Liver (tissue), 9 donors: ENCODE data around the gene CD180. TPM values are rescaled to one million over a fixed set of nuclear protein-coding genes. Genes with fewer than 3 reads are reported as not detected.

Experiments used
- DNase-seq: peaks from one replicate; pipeline ENCODE4 v3.0.0-alpha.2; 2017; ENCODE audit warnings: low spot score
- H3K27ac ChIP-seq, 2 donors: one replicate each; pipeline ENCODE4 v1.7.0; 2013; ENCODE audit warnings: inconsistent platforms in 2 of 2, low read length in 2 of 2, control low read depth in 1 of 2, low read depth in 1 of 2, mild to moderate bottlenecking in 1 of 2
- H3K27me3 ChIP-seq, 4 donors: one replicate each; pipeline versions ENCODE4 v1.6.1 to v1.7.0; 2013; ENCODE audit warnings: low read length in 3 of 4, inconsistent platforms in 1 of 4, mild to moderate bottlenecking in 1 of 4, moderate library complexity in 1 of 4; ENCODE audit not compliant: control insufficient read depth in 4 of 4, insufficient read depth in 4 of 4
- H3K36me3 ChIP-seq, 4 donors: one replicate each; pipeline versions ENCODE4 v1.6.1 to v1.7.0; 2013; ENCODE audit warnings: low read length in 3 of 4, mild to moderate bottlenecking in 3 of 4, low read depth in 1 of 4, moderate library complexity in 1 of 4; ENCODE audit not compliant: control insufficient read depth in 4 of 4, insufficient read depth in 3 of 4
- H3K4me1 ChIP-seq, 4 donors: one replicate each; pipeline versions ENCODE4 v1.6.1 to v1.7.0; 2013; ENCODE audit warnings: low read length in 3 of 4, mild to moderate bottlenecking in 3 of 4, moderate library complexity in 1 of 4; ENCODE audit not compliant: control insufficient read depth in 4 of 4, insufficient read depth in 4 of 4
- H3K4me3 ChIP-seq, 3 donors: one replicate each; pipeline versions ENCODE4 v1.6.1 to v1.7.0; 2013; ENCODE audit warnings: low read length in 3 of 3, control low read depth in 1 of 3, low read depth in 1 of 3, mild to moderate bottlenecking in 1 of 3
- H3K9ac ChIP-seq, 2 donors: one replicate each; pipeline ENCODE4 v1.7.0; 2013; ENCODE audit warnings: low read length in 2 of 2, mild to moderate bottlenecking in 2 of 2, moderate library complexity in 2 of 2, control low read depth in 1 of 2, low read depth in 1 of 2
- H3K9me3 ChIP-seq, 4 donors: one replicate each; pipeline versions ENCODE4 v1.6.1 to v1.7.0; 2013; ENCODE audit warnings: low read length in 3 of 4; ENCODE audit not compliant: control insufficient read depth in 4 of 4
- ATF3 ChIP-seq: IDR thresholded peaks from 2 replicates; pipeline ENCODE4 v1.6.1; 2016; ENCODE audit warnings: antibody characterized with exemption
- EGR1 ChIP-seq, 2 donors: IDR thresholded peaks; 2 replicates each; pipeline ENCODE4 v1.6.1; 2016 to 2018; ENCODE audit warnings: antibody characterized with exemption in 2 of 2, low read depth in 2 of 2
- FOXA2 ChIP-seq: IDR thresholded peaks from 2 replicates; pipeline ENCODE4 v1.6.1; 2016; ENCODE audit warnings: antibody characterized with exemption
- GABPA ChIP-seq, 2 donors: IDR thresholded peaks in 1 of 2; conservative IDR thresholded peaks in 1 of 2; 2 replicates each; pipeline ENCODE4 v1.6.1; 2016; ENCODE audit warnings: antibody characterized with exemption in 2 of 2, mild to moderate bottlenecking in 1 of 2, moderate library complexity in 1 of 2
- HNF4A ChIP-seq, 2 donors: conservative IDR thresholded peaks; 2 replicates each; pipeline ENCODE4 v1.6.1; 2016; ENCODE audit warnings: antibody characterized with exemption in 2 of 2, mild to moderate bottlenecking in 2 of 2
- HNF4G ChIP-seq: IDR thresholded peaks from 2 replicates; pipeline ENCODE4 v1.6.1; 2016; ENCODE audit warnings: antibody characterized with exemption
- JUND ChIP-seq, 2 donors: IDR thresholded peaks; 2 replicates each; pipeline ENCODE4 v1.6.1; 2016; ENCODE audit warnings: antibody characterized with exemption in 2 of 2
- MAX ChIP-seq: IDR thresholded peaks from 2 replicates; pipeline ENCODE4 v1.6.1; 2016; ENCODE audit warnings: antibody characterized with exemption
- NR2F2 ChIP-seq: IDR thresholded peaks from 2 replicates; pipeline ENCODE4 v1.6.1; 2016; ENCODE audit warnings: antibody characterized with exemption
- RAD21 ChIP-seq, 2 donors: IDR thresholded peaks; 2 replicates each; pipeline ENCODE4 v1.6.1; 2016; ENCODE audit warnings: antibody characterized with exemption in 2 of 2, mild to moderate bottlenecking in 2 of 2
- SP1 ChIP-seq: IDR thresholded peaks from 2 replicates; pipeline ENCODE4 v1.6.1; 2018; ENCODE audit warnings: antibody characterized with exemption, mild to moderate bottlenecking
- TAF1 ChIP-seq: conservative IDR thresholded peaks from 2 replicates; pipeline ENCODE4 v1.6.1; 2016; ENCODE audit warnings: antibody characterized with exemption, mild to moderate bottlenecking
- YY1 ChIP-seq: IDR thresholded peaks from 2 replicates; pipeline ENCODE4 v1.6.1; 2016; ENCODE audit warnings: antibody characterized with exemption, mild to moderate bottlenecking
- ZBTB33 ChIP-seq: IDR thresholded peaks from 2 replicates; pipeline ENCODE4 v1.6.1; 2016; ENCODE audit warnings: antibody characterized with exemption
- WGBS: extraction: QIAGEN DNeasy Blood & Tissue Kit; methylation state at CpG from one replicate; pipeline ENCODE4 v1.1.7; 2013; 5-methylcytosine and 5-hydroxymethylcytosine counted together
- polyA plus RNA-seq, 2 donors: library from polyadenylated mRNA; stranded (reverse) in 1 of 2; unstranded in 1 of 2; fragments of 200-250 nt in 1 of 2; fragments of >200 nt in 1 of 2; fragmentation: Nextera tagmentation in 1 of 2; extraction: Ambion mirVana in 1 of 2; gene quantifications; one replicate each; pipeline versions ENCODE4 v1.2.1 to v1.2.3, GENCODE V29; 2013 to 2015
- total RNA-seq, 2 donors: library from RNA; depleted of rRNA; stranded (reverse); fragments of >200 nt; gene quantifications; one replicate each; pipeline ENCODE4 v1.2.3, GENCODE V29; 2014
- TF ChIP-seq, protein P1 (sequence below): IDR thresholded peaks from 2 replicates; pipeline ENCODE4 v1.6.1; 2016; ENCODE audit warnings: antibody characterized with exemption, mild to moderate bottlenecking
- TF ChIP-seq, protein P2 (sequence below): fragments of 150-350 bp; IDR thresholded peaks from 2 replicates; pipeline ENCODE4 v1.5.1; 2017; ENCODE audit warnings: improper control_type of control experiment, low read depth, low read length; ENCODE audit not compliant: missing input control
- donor health status: healthy.
- donor health status: healthy.
- donor health status: healthy.
- donor health status: healthy.
- donor health status: healthy.

CD180 gene
- total and polyA plus RNA-seq, 4 donors = 0.33 to 3.7 (median 0.78) TPM

GRCh38 chr5:67205981-67206380, 9.4 kb upstream of the CD180 start:
- no peak for DNase-seq
- Histone ChIP-seq H3K27me3 (no peaks in the 10 kb centered on the region), H3K27ac (no peak overlapping the region), H3K9me3 (no peaks in the 10 kb centered on the region), H3K36me3 (no peaks in the 10 kb centered on the region), H3K4me1 (no peaks in the 10 kb centered on the region), H3K4me3 (no peak overlapping the region), H3K9ac (no peak overlapping the region)
- WGBS = 89% methylated on average over 3 of the region's 3 CpGs
- TF ChIP-seq TAF1 (no peak), HNF4G (no peak), ATF3 (no peak), EGR1 (IDR thresholded peaks at IDR 0.05; ENCODE audit: low read depth in 2 of 2) (no peak), HNF4A (conservative IDR thresholded peaks at IDR 0.05) (no peak), YY1 (no peak), SP1 (no peak), NR2F2 (no peak), FOXA2 (no peak), ZBTB33 (no peak)

- H3K4me1 ChIP-seq = no peaks in the 10 kb centered on the region
Measured at GRCh38 chr5:67204821-67205220, 8.2 kb upstream of the CD180 start.

GRCh38 chr5:67203701-67204074, 7.1 kb upstream of the CD180 start:
- Histone ChIP-seq H3K36me3 (no peaks in the 10 kb centered on the region), H3K9me3 (no peaks in the 10 kb centered on the region), H3K4me1 (no peaks in the 10 kb centered on the region), H3K9ac (no peak overlapping the region), H3K27ac (no peak overlapping the region), H3K27me3 (no peaks in the 10 kb centered on the region), H3K4me3 (no peak overlapping the region)
- 79% methylated on average over 2 of the region's 2 CpGs for WGBS
- no peak for DNase-seq
- TF ChIP-seq SP1 = no peak
- no peak for TF ChIP-seq RAD21 (IDR thresholded peaks at IDR 0.05)
- TF ChIP-seq, protein P1, sequence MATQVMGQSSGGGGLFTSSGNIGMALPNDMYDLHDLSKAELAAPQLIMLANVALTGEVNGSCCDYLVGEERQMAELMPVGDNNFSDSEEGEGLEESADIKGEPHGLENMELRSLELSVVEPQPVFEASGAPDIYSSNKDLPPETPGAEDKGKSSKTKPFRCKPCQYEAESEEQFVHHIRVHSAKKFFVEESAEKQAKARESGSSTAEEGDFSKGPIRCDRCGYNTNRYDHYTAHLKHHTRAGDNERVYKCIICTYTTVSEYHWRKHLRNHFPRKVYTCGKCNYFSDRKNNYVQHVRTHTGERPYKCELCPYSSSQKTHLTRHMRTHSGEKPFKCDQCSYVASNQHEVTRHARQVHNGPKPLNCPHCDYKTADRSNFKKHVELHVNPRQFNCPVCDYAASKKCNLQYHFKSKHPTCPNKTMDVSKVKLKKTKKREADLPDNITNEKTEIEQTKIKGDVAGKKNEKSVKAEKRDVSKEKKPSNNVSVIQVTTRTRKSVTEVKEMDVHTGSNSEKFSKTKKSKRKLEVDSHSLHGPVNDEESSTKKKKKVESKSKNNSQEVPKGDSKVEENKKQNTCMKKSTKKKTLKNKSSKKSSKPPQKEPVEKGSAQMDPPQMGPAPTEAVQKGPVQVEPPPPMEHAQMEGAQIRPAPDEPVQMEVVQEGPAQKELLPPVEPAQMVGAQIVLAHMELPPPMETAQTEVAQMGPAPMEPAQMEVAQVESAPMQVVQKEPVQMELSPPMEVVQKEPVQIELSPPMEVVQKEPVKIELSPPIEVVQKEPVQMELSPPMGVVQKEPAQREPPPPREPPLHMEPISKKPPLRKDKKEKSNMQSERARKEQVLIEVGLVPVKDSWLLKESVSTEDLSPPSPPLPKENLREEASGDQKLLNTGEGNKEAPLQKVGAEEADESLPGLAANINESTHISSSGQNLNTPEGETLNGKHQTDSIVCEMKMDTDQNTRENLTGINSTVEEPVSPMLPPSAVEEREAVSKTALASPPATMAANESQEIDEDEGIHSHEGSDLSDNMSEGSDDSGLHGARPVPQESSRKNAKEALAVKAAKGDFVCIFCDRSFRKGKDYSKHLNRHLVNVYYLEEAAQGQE = no peak
- no peak for TF ChIP-seq YY1
- TF ChIP-seq, protein P2, sequence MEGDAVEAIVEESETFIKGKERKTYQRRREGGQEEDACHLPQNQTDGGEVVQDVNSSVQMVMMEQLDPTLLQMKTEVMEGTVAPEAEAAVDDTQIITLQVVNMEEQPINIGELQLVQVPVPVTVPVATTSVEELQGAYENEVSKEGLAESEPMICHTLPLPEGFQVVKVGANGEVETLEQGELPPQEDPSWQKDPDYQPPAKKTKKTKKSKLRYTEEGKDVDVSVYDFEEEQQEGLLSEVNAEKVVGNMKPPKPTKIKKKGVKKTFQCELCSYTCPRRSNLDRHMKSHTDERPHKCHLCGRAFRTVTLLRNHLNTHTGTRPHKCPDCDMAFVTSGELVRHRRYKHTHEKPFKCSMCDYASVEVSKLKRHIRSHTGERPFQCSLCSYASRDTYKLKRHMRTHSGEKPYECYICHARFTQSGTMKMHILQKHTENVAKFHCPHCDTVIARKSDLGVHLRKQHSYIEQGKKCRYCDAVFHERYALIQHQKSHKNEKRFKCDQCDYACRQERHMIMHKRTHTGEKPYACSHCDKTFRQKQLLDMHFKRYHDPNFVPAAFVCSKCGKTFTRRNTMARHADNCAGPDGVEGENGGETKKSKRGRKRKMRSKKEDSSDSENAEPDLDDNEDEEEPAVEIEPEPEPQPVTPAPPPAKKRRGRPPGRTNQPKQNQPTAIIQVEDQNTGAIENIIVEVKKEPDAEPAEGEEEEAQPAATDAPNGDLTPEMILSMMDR = no peak
- TF ChIP-seq JUND (IDR thresholded peaks at IDR 0.05) = no peak

More at GRCh38 chr5:67204821-67205220, 8.2 kb upstream of the CD180 start:
- H3K9me3 ChIP-seq = no peaks in the 10 kb centered on the region
- no peak for TF ChIP-seq GABPA (IDR thresholded peaks at IDR 0.05 in 1 of 2, conservative IDR thresholded peaks at IDR 0.05 in 1 of 2)
- TF ChIP-seq, protein P2 = no peak
- TF ChIP-seq YY1 = no peak
- no peak for TF ChIP-seq EGR1 (IDR thresholded peaks at IDR 0.05; ENCODE audit: low read depth in 2 of 2)
- TF ChIP-seq HNF4G = no peak
- no peak for TF ChIP-seq FOXA2
- TF ChIP-seq MAX = no peak
- no peak for TF ChIP-seq HNF4A (conservative IDR thresholded peaks at IDR 0.05)
- H3K27ac ChIP-seq = no peak overlapping the region
- H3K36me3 ChIP-seq = no peaks in the 10 kb centered on the region
- DNase-seq = no peak
- H3K4me3 ChIP-seq = no peak overlapping the region
- 90% methylated on average over 5 of the region's 5 CpGs for WGBS
- H3K27me3 ChIP-seq = no peaks in the 10 kb centered on the region
- no peak overlapping the region for H3K9ac ChIP-seq
